LNCaP clone FGC (cell line): ENCODE results near the gene DLST.

Source experiments
- DNase-seq: peaks from one replicate; pipeline ENCODE4 v3.0.0-alpha.2; 2011; ENCODE audit warnings: low read depth
- H3K4me3 ChIP-seq: 2 replicates; pipeline ENCODE4 v1.5.1; 2011; ENCODE audit warnings: mild to moderate bottlenecking, low read depth, low read length, control low read depth
- TF ChIP-seq, protein P1 (sequence below): IDR thresholded peaks from 2 replicates; pipeline ENCODE4 v1.5.1; 2012; ENCODE audit warnings: mild to moderate bottlenecking; ENCODE audit not compliant: control insufficient read depth, insufficient read depth; ENCODE audit errors: extremely low read depth

The DLST gene

DNA sequence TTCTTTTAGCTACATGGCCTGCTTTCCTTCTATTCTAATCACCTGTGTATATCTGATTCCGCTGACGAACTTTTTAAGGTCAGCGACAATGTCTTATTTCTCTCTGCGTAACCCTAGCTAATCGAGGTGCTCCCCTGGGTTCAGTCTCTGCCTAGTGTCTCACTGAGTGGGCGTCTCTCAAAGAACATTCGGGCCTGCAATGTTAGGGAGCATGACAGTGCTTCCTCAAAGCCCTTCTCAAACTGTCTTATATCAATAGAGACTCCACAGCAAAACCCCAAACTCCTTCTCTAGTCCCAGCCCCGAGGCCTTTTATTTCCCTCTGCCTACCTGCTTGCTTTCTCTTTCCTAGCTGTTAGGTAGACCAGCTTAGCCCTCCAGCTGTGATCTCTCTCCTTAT, 55.0 kb downstream of the DLST start:
- TF ChIP-seq, protein P1, sequence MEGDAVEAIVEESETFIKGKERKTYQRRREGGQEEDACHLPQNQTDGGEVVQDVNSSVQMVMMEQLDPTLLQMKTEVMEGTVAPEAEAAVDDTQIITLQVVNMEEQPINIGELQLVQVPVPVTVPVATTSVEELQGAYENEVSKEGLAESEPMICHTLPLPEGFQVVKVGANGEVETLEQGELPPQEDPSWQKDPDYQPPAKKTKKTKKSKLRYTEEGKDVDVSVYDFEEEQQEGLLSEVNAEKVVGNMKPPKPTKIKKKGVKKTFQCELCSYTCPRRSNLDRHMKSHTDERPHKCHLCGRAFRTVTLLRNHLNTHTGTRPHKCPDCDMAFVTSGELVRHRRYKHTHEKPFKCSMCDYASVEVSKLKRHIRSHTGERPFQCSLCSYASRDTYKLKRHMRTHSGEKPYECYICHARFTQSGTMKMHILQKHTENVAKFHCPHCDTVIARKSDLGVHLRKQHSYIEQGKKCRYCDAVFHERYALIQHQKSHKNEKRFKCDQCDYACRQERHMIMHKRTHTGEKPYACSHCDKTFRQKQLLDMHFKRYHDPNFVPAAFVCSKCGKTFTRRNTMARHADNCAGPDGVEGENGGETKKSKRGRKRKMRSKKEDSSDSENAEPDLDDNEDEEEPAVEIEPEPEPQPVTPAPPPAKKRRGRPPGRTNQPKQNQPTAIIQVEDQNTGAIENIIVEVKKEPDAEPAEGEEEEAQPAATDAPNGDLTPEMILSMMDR: no peak
- H3K4me3 ChIP-seq: no peak overlapping the region
- DNase-seq: no peak

DNA sequence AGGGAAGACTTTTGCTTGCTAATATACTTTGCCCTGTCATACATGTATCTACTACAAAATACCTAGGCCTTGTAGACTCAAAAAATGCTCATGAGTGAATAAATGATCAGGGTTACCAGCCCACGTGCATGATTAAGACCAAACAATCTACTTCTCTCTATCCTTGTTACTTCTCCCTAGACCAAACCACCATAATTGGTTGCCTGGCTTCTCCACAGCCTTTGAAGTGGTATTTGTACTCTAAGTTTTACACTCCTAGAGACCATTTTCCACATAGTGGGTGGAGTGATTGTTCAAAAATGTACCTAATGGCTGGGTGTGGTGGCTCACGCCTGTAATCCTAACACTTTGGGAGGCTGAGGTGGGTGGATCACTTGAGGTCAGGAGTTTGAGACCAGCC, 55.5 kb downstream of the DLST start:
- no peak for DNase-seq
- TF ChIP-seq, protein P1: no peak

DNA sequence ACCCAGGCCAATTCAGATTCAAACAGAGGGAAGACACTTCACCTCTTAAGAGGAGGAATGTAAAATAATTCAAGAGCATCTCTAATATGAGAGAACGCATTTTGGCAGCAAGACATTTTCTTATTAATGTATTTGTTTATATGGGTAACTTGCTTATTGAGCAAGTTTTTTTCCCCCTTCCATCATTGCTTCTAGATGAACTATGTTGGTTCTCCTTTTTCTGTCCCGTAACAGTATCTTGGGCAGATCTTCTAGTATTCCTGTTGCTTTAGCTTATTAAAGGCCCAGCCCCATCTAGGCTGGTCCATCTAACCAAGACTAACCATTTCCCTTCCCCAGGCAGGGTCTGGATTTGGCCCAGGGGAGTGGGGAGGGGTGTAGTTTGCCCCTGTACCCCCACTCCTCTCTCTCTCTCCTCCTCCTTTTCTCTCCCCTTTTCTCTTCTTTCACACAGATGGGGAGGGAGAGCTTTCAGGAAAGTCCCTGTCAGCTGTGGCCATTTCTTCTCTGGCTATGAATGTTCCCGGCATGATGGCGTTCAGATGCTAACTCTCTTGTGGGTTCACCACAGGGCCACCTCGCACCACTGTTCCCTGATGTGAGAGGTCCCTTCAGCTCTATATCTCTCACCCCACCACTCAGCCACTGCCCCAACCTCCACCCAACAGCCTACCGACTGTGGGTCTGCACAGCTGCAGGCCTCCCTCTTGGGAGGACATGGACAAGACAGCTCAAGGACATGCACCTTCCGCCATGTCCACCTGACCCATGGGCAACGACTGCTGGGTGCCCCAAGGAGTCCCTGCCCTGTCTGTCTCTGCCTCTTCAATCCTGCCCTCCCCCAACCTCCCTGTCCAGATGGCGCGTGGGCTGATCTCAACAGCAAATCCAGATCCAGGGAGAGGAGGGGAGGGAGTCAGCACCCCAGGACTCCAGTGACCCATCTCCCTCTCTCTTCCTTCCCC, 57.1 kb downstream of the DLST start:
- no peak overlapping the region for H3K4me3 ChIP-seq
- TF ChIP-seq, protein P1: no peak
- DNase-seq: no peak

More for the DNA sequence above, 55.5 kb downstream of the DLST start:
- no peak overlapping the region for H3K4me3 ChIP-seq

DNA sequence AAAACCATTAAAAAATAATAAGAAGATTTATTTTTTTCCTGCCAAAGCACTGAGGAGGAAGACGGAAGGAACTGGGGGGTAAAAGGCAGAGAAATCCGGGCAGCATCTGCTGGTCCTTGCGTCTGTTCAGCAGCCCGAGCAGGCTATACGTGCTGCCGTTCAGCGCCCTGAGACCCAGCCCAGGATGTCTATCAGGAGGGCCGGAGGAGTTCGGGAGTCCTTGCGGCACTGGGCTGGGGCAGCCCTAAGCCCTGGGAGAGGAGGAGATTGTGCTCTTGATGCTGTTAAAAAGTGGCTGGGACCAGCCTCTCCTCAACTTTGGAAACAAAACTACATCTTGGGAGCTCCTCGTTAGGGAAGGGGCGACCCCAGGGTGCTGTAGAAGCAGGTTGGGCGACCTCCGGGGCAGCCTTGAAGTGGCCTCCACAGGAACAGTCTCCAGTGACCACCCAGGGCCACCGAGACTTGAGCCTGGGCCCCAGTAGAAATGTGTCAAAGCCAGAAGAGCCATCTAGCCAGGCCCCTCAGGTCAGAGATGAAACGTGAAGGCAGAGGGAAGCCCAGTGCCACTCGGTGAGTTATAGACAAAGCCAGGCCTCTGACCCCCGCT, 59.3 kb downstream of the DLST start:
- no peak overlapping the region for H3K4me3 ChIP-seq
- DNase-seq: no peak
- TF ChIP-seq, protein P1: no peak

DNA sequence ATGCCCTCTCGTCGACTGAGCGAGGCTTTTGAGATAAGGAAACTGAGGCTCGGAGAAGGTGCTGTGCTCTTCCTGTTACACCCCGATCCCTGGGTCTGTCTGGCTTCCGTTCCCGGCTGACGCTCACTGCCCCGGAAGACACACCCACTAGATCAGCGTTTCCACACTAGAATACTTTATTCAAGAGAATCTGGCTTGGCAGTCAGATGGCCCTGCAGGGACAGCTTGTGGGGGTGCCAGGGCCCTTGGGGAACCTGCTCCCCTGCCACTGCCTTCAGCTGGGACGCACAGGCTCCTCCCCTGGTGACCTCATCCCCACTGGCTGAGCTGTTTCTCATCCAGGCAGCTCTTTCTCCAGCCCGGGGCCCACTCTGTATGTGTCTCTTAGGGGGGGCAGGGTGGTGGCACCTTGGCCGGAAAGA, 60.0 kb downstream of the DLST start:
- TF ChIP-seq, protein P1: no peak
- no peak overlapping the region for H3K4me3 ChIP-seq
- DNase-seq: no peak

DNA sequence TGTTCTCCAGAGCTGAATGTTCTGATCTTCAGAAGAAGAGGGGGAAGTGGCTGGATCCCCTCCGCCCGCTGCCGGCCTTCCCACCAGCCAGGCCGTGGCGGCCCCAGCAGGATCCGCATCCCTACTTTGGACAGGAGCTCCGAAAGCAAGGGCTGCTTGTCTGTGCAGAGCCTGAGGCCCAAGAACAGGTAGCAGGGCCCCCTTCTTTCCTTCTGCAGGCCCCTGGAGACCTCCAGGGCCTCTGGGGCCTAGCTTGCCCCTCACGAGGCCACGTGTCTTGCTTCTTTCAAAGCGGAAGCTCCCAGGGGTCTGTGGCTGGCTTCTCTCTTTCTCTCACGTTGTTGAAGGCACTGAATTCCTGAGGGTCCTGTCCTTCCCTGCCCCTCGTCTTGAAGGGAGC, 60.5 kb downstream of the DLST start:
- no peak for DNase-seq
- TF ChIP-seq, protein P1: no peak
- H3K4me3 ChIP-seq: no peak overlapping the region

DNA sequence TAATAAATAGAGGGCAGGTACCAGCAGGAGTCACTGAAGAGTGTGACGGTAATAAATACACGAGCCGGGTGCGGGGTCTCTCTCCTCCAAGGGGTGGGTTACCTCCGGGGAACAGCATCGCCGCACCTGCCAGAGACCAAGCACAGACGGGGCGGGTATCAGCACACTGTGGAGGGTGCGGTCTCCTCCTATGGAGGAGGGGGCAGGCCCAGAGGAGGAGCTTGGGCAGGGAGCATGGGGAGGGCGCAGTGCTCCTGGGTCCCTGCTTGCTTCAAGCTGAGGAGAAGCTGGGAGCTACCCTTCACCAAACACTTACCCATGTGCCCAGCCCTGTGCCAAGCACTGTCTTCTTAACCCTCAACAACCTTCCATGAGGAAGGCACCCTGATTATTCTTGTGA, 60.9 kb downstream of the DLST start:
- DNase-seq: no peak
- TF ChIP-seq, protein P1: no peak
- H3K4me3 ChIP-seq: no peak overlapping the region
